Testis (tissue), 3 donors: Measurements from ENCODE around the gene EFR3B. TPM values are rescaled to one million over a fixed set of nuclear protein-coding genes. Genes with fewer than 3 reads are reported as not detected.

Source experiments
- DNase-seq: peaks from one replicate; pipeline ENCODE4 v3.0.0-alpha.2; 2019
- H3K27ac ChIP-seq, 2 donors: fragments of 200-600 bp; sonication (generic); one replicate each; pipeline ENCODE4 v1.5.1; 2019
- H3K27me3 ChIP-seq: fragments of 200-600 bp; sonication (generic); one replicate; pipeline ENCODE4 v1.5.1; 2019
- H3K36me3 ChIP-seq: fragments of 200-600 bp; sonication (generic); one replicate; pipeline ENCODE4 v1.5.1; 2017; ENCODE audit warnings: low read depth; ENCODE audit errors: missing control alignments
- H3K4me1 ChIP-seq: fragments of 200-600 bp; sonication (generic); one replicate; pipeline ENCODE4 v1.5.1; 2019
- H3K4me3 ChIP-seq, 2 donors: fragments of 200-600 bp; sonication (generic); one replicate each; pipeline ENCODE4 v1.5.1; 2017 to 2019
- H3K9me3 ChIP-seq: fragments of 200-600 bp; sonication (generic); one replicate; pipeline ENCODE4 v1.5.1; 2017
- POLR2A ChIP-seq: fragments of 450-650 bp; IDR thresholded peaks from one replicate; pipeline ENCODE4 v1.6.1; 2017; ENCODE audit warnings: antibody characterized with exemption, mild to moderate bottlenecking, moderate library complexity
- WGBS, 2 donors: methylation state at CpG; one replicate each; pipeline ENCODE4 v1.1.5; 2018; 5-methylcytosine and 5-hydroxymethylcytosine counted together
- intact Hi-C: fragments of 100-400 bp; cut with DNase I; formaldehyde crosslinking; loops from one replicate; pipeline ENCODE4 v1.15.1; 2023; ENCODE audit warnings: low total_unique reads
- polyA plus RNA-seq: library from polyadenylated mRNA; stranded (reverse); fragments of 350-450 nt; fragmentation: Illumina TruSeq; extraction: RNeasy Lipid Tissue Mini Kit (QIAGEN cat#74804); gene quantifications from one replicate; pipeline ENCODE4 v1.2.3, GENCODE V29; 2014; ENCODE audit warnings: low read depth, low replicate concordance; ENCODE audit not compliant: insufficient read depth
- total RNA-seq, 2 donors: library from RNA; depleted of rRNA; stranded (reverse); fragments of >200 nt; gene quantifications; one replicate each; pipeline ENCODE4 v1.2.3, GENCODE V29; 2016
- TF ChIP-seq, protein P1 (sequence below), 3 experiments: fragments of 450-650 bp in 2 of 3; fragments of 200-600 bp in 1 of 3; sonication (generic) in 1 of 3; IDR thresholded peaks; one replicate each; pipeline ENCODE4 v1.5.1; 2016 to 2019; ENCODE audit warnings: antibody characterized with exemption in 3 of 3, mild to moderate bottlenecking in 2 of 3, moderate library complexity in 1 of 3

EFR3B gene
- total and polyA plus RNA-seq, 3 donors from 2014 or later = 3.0 to 3.7 (median 3.6) TPM

DNA sequence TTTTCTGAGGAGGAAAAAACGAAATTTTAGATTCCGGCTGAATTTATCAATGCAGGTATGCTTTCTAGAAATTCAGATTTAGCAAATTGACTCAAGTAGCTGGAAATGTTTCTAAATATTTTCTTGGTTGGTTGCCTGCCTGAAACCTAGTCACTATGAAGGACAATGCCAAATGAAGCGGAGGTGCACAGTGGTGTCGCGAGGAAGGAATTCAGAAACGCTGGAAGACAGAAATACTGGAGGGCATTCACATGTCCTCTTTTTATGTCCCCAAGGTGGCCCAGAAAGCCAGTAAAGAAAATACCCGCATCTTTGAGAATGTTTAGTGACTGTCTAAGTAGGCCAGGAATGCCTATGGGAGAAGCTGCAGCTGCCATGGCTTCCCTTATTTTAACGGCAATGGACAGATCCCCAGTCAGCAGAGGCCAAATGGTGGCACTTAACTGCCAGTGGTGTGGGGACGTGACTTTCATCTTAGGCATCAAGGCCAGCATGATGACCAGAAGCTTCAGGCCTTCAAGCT, 15.8 kb upstream of the EFR3B start:
- H3K4me1 ChIP-seq = no peaks in the 10 kb centered on the region
- no peak for DNase-seq
- H3K9me3 ChIP-seq = no peaks in the 10 kb centered on the region
- no peak overlapping the region for H3K4me3 ChIP-seq
- intact Hi-C loops = no loop called here
- no peak for TF ChIP-seq POLR2A
- TF ChIP-seq, protein P1, sequence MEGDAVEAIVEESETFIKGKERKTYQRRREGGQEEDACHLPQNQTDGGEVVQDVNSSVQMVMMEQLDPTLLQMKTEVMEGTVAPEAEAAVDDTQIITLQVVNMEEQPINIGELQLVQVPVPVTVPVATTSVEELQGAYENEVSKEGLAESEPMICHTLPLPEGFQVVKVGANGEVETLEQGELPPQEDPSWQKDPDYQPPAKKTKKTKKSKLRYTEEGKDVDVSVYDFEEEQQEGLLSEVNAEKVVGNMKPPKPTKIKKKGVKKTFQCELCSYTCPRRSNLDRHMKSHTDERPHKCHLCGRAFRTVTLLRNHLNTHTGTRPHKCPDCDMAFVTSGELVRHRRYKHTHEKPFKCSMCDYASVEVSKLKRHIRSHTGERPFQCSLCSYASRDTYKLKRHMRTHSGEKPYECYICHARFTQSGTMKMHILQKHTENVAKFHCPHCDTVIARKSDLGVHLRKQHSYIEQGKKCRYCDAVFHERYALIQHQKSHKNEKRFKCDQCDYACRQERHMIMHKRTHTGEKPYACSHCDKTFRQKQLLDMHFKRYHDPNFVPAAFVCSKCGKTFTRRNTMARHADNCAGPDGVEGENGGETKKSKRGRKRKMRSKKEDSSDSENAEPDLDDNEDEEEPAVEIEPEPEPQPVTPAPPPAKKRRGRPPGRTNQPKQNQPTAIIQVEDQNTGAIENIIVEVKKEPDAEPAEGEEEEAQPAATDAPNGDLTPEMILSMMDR (IDR thresholded peaks at IDR 0.05) = no peak
- WGBS, 2 donors = 93 to 95% methylated on average over 9 of the region's 9 CpGs
- no peak overlapping the region for H3K27ac ChIP-seq
- no peaks in the 10 kb centered on the region for H3K36me3 ChIP-seq
- no peaks in the 10 kb centered on the region for H3K27me3 ChIP-seq

DNA sequence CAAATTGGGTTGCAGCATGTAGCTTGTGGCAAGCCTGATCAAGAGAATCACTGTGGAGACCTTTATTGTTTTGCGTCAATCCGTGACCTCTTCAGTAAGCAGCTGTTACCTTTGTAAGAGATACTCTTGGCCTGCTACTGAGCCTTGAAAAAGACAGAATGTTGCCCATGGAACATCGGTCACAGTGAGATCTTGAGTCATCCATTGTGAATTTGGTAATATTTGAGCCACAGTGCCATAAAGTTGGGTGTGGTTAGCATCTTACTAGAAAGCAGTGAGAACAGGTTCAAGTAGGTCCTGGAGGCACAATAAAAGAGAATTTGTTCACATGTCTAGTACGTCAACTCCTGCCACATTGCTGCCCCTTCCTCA, 12.7 kb upstream of the EFR3B start:
- DNase-seq = no peak
- H3K4me3 ChIP-seq = no peak overlapping the region
- no peak overlapping the region for H3K27ac ChIP-seq
- TF ChIP-seq, protein P1 (IDR thresholded peaks at IDR 0.05) = no peak
- no peak for TF ChIP-seq POLR2A
- no peaks in the 10 kb centered on the region for H3K9me3 ChIP-seq
- intact Hi-C loops = no loop called here
- H3K4me1 ChIP-seq = no peaks in the 10 kb centered on the region
- H3K36me3 ChIP-seq = no peaks in the 10 kb centered on the region
- WGBS, 2 donors = 82% methylated on average over 4 of the region's 4 CpGs
- no peaks in the 10 kb centered on the region for H3K27me3 ChIP-seq

- TF ChIP-seq POLR2A = no peak
- TF ChIP-seq, protein P1 (IDR thresholded peaks at IDR 0.05) = no peak
- intact Hi-C loops = no loop called here
- H3K27me3 ChIP-seq = no peaks in the 10 kb centered on the region
- no peak overlapping the region for H3K27ac ChIP-seq
- H3K36me3 ChIP-seq = no peaks in the 10 kb centered on the region
- DNase-seq = no peak
- H3K9me3 ChIP-seq = no peaks in the 10 kb centered on the region
- WGBS, 2 donors = 85 to 91% methylated on average over 2 of the region's 2 CpGs
- H3K4me1 ChIP-seq = no peaks in the 10 kb centered on the region
- H3K4me3 ChIP-seq = no peak overlapping the region
These were observed 11.2 kb upstream of the EFR3B start for GRCh38 chr2:25030702-25031101.

DNA sequence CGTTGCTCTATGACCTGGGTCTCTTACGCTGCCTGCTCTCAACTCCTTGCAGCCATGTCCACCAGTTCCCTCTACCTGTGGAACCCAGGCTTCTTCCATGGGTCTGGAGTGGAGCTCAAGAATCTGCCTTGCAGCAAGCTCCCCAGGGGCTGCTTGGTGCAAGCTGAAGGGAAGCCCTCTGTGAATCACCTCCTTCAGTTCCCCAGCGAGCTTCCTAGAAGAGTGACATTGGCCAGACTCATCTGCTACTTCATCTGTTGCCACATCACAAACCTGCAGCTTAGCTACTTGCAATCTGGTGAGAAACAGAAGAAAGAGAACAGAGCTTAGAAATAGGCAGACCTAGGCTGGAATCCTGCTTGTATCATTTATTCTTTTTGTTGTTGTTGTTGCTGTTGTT, 9.8 kb upstream of the EFR3B start:
- no peak for DNase-seq
- intact Hi-C loops = no loop called here
- TF ChIP-seq, protein P1 (IDR thresholded peaks at IDR 0.05) = no peak
- H3K27ac ChIP-seq = no peak overlapping the region
- no peaks in the 10 kb centered on the region for H3K36me3 ChIP-seq
- H3K4me1 ChIP-seq = no peaks in the 10 kb centered on the region
- H3K9me3 ChIP-seq = no peaks in the 10 kb centered on the region
- H3K27me3 ChIP-seq = no peaks in the 10 kb centered on the region
- WGBS, 2 donors = 76% methylated on average over 3 of the region's 3 CpGs
- no peak overlapping the region for H3K4me3 ChIP-seq

- Histone ChIP-seq H3K27ac (no peak overlapping the region), H3K9me3 (no peaks in the 10 kb centered on the region), H3K27me3 (no peaks in the 10 kb centered on the region), H3K36me3 (no peaks in the 10 kb centered on the region), H3K4me3 (no peak overlapping the region), H3K4me1 (no peaks in the 10 kb centered on the region)
- 79 to 89% methylated on average over 4 of the region's 4 CpGs for WGBS, 2 donors
- DNase-seq = no peak
- intact Hi-C loops = no loop called here
- TF ChIP-seq, protein P1 (IDR thresholded peaks at IDR 0.05) = no peak
- TF ChIP-seq POLR2A = no peak
These were observed 9.0 kb upstream of the EFR3B start for GRCh38 chr2:25032901-25033300.
